HEK293 (cell line): Measurements from ENCODE around the gene MAP3K9.

Source experiments
- CTCF ChIA-PET: fragments of 350-600 bp; formaldehyde crosslinking; extraction: SDS; loops from one replicate; lab custom pipeline; 2021; ENCODE audit warnings: antibody characterized with exemption; lab: Yijun Ruan, JAX
- POLR2A ChIA-PET: fragments of 300-600 bp; formaldehyde crosslinking; extraction: SDS; loops from one replicate; lab custom pipeline; 2020; ENCODE audit warnings: antibody characterized with exemption, inconsistent platforms; lab: Yijun Ruan, JAX
- H3K27ac ChIP-seq: fragments of 200-500 bp; sonication (Bioruptor generic); 2 replicates; pipeline ENCODE4 v1.5.1; 2014; ENCODE audit warnings: low read depth, low read length, control low read depth, inconsistent platforms; ENCODE audit errors: extremely low read depth
- H3K36me3 ChIP-seq, 2 experiments: fragments of 200-500 bp in 1 of 2; sonication (Bioruptor generic) in 1 of 2; 1 replicate in 1 of 2; 2 replicates in 1 of 2; pipeline ENCODE4 v1.5.1; 2014 to 2017; ENCODE audit warnings: inconsistent platforms in 2 of 2, low read length in 2 of 2; ENCODE audit not compliant: control insufficient read depth in 2 of 2, insufficient read depth in 1 of 2
- H3K4me1 ChIP-seq: fragments of 200-500 bp; sonication (Bioruptor generic); 2 replicates; pipeline ENCODE4 v1.5.1; 2014; ENCODE audit warnings: mild to moderate bottlenecking, low read length, inconsistent platforms; ENCODE audit not compliant: control insufficient read depth, insufficient read depth
- H3K4me3 ChIP-seq: 2 replicates; pipeline ENCODE4 v1.5.1; 2011; ENCODE audit warnings: low read depth, mild to moderate bottlenecking, control low read depth, low read length, moderate library complexity
- H3K9me3 ChIP-seq: fragments of 200-500 bp; sonication (Bioruptor generic); 2 replicates; pipeline ENCODE4 v1.5.1; 2014; ENCODE audit warnings: low read depth, low read length, inconsistent platforms; ENCODE audit not compliant: control insufficient read depth, insufficient read depth
- EGR2 ChIP-seq: fragments of 450-650 bp; formaldehyde crosslinking; IDR thresholded peaks from 2 replicates; pipeline ENCODE4 v1.5.1; 2016; ENCODE audit warnings: low read depth, missing biosample characterization, missing genetic modification characterization
- GLIS1 ChIP-seq: fragments of 450-650 bp; formaldehyde crosslinking; IDR thresholded peaks from 2 replicates; pipeline ENCODE4 v1.5.1; 2016; ENCODE audit warnings: missing biosample characterization, missing genetic modification characterization
- HOXC10 ChIP-seq: sonication (generic); formaldehyde crosslinking; IDR thresholded peaks from 2 replicates; pipeline ENCODE4 v1.8.1; 2023; ENCODE audit warnings: mild to moderate bottlenecking, missing genetic modification reagents
- PBX3 ChIP-seq: sonication (generic); formaldehyde crosslinking; IDR thresholded peaks from 2 replicates; pipeline ENCODE4 v1.8.1; 2022; ENCODE audit warnings: mild to moderate bottlenecking, moderate library complexity, missing genetic modification reagents
- RBAK ChIP-seq: fragments of 450-650 bp; formaldehyde crosslinking; IDR thresholded peaks from 2 replicates; pipeline ENCODE4 v1.5.1; 2016; ENCODE audit warnings: missing biosample characterization, missing genetic modification characterization
- REPIN1 ChIP-seq: fragments of 450-650 bp; formaldehyde crosslinking; IDR thresholded peaks from 2 replicates; pipeline ENCODE4 v1.5.1; 2017; ENCODE audit warnings: missing biosample characterization, missing genetic modification characterization, low read depth
- SALL2 ChIP-seq: fragments of 450-650 bp; formaldehyde crosslinking; IDR thresholded peaks from 2 replicates; pipeline ENCODE4 v1.5.0; 2017; ENCODE audit warnings: missing biosample characterization, mild to moderate bottlenecking, missing genetic modification characterization, borderline replicate concordance
- SCRT2 ChIP-seq: fragments of 450-650 bp; formaldehyde crosslinking; IDR thresholded peaks from 2 replicates; pipeline ENCODE4 v1.5.1; 2016; ENCODE audit warnings: missing biosample characterization, missing genetic modification characterization
- SETDB1 ChIP-seq: IDR thresholded peaks from one replicate; pipeline ENCODE4 v1.6.1; 2017; ENCODE audit warnings: mild to moderate bottlenecking, low read length, moderate library complexity, mixed read lengths; ENCODE audit not compliant: insufficient read length
- ZBTB11 ChIP-seq: fragments of 450-650 bp; formaldehyde crosslinking; conservative IDR thresholded peaks from 2 replicates; pipeline ENCODE4 v1.5.1; 2016; ENCODE audit warnings: low read depth, missing biosample characterization, missing genetic modification characterization
- ZFHX2 ChIP-seq: fragments of 450-650 bp; formaldehyde crosslinking; conservative IDR thresholded peaks from 2 replicates; pipeline ENCODE4 v1.5.1; 2016; ENCODE audit warnings: missing biosample characterization, missing genetic modification characterization
- ZIC2 ChIP-seq: fragments of 450-650 bp; formaldehyde crosslinking; IDR thresholded peaks from 2 replicates; pipeline ENCODE4 v1.5.1; 2016; ENCODE audit warnings: missing biosample characterization, missing genetic modification characterization
- ZNF148 ChIP-seq: fragments of 450-650 bp; formaldehyde crosslinking; IDR thresholded peaks from 2 replicates; pipeline ENCODE4 v1.5.0; 2017; ENCODE audit warnings: missing biosample characterization, missing genetic modification characterization, borderline replicate concordance
- ZNF174 ChIP-seq: fragments of 450-650 bp; formaldehyde crosslinking; IDR thresholded peaks from 2 replicates; pipeline ENCODE4 v1.5.0; 2017; ENCODE audit warnings: missing biosample characterization, mild to moderate bottlenecking, missing genetic modification characterization
- ZNF311 ChIP-seq: fragments of 450-650 bp; formaldehyde crosslinking; IDR thresholded peaks from 2 replicates; pipeline ENCODE4 v1.5.1; 2017; ENCODE audit warnings: missing biosample characterization, missing genetic modification characterization, borderline replicate concordance
- ZNF398 ChIP-seq: fragments of 450-650 bp; formaldehyde crosslinking; IDR thresholded peaks from 2 replicates; pipeline ENCODE4 v1.5.1; 2017; ENCODE audit warnings: missing biosample characterization, missing genetic modification characterization
- ZNF473 ChIP-seq: fragments of 450-650 bp; formaldehyde crosslinking; IDR thresholded peaks from 2 replicates; pipeline ENCODE4 v1.5.1; 2017; ENCODE audit warnings: missing biosample characterization, missing genetic modification characterization
- ZNF639 ChIP-seq: fragments of 450-650 bp; formaldehyde crosslinking; IDR thresholded peaks from 2 replicates; pipeline ENCODE4 v1.5.1; 2016; ENCODE audit warnings: missing biosample characterization, missing genetic modification characterization
- ZNF747 ChIP-seq: fragments of 450-650 bp; formaldehyde crosslinking; IDR thresholded peaks from 2 replicates; pipeline ENCODE4 v1.5.1; 2016; ENCODE audit warnings: missing biosample characterization, missing genetic modification characterization

The MAP3K9 gene

GRCh38 chr14:70708717-70709570 lies 100.4 kb downstream of the MAP3K9 start (continued):
- TF ChIP-seq ZNF311 (tag by site-specific recombination) (no peak), PBX3 (CRISPR knock-in tag) (no peak), RBAK (tag by site-specific recombination) (no peak), ZNF148 (no peak), REPIN1 (no peak), ZNF473 (no peak)

- Histone ChIP-seq H3K27ac (no peak overlapping the region), H3K9me3 (no peaks in the 10 kb centered on the region), H3K4me1 (no peaks in the 10 kb centered on the region), H3K4me3 (no peak overlapping the region), H3K36me3 (no peaks in the 10 kb centered on the region)
- ChIA-PET CTCF (interaction anchor here (0.8 kb wide), 1 partner anchor 110 kb away, joined by 3 read pairs; no protein-coding TSS in a partner anchor), POLR2A (interaction anchor here (0.5 kb wide), 1 partner anchor 78 kb away, joined by 3 read pairs; no protein-coding TSS in a partner anchor)
- TF ChIP-seq SALL2 (no peak), ZIC2 (tag by site-specific recombination) (peak; percentile 66), GLIS1 (tag by site-specific recombination) (peak; percentile 70), ZNF398 (tag by site-specific recombination) (0 out of 2 replicates have a peak, but pooled peaks have one; percentile 16), ZFHX2 (tag by site-specific recombination) (peak; percentile 85), EGR2 (tag by site-specific recombination) (peak; percentile 78), SETDB1 (no peak)
Measured at GRCh38 chr14:70707138-70708038, 101.9 kb downstream of the MAP3K9 start.

GRCh38 chr14:70706177-70706576 lies 103.1 kb downstream of the MAP3K9 start:
- no peak overlapping the region for H3K27ac ChIP-seq
- ChIA-PET POLR2A (no interaction called here), CTCF (interaction anchor here (1.1 kb wide), 1 partner anchor 9 kb away, joined by 3 read pairs; no protein-coding TSS in a partner anchor)
- no peaks in the 10 kb centered on the region for H3K9me3 ChIP-seq
- no peak overlapping the region for H3K4me3 ChIP-seq
- no peaks in the 10 kb centered on the region for H3K36me3 ChIP-seq
- H3K4me1 ChIP-seq, result no peaks in the 10 kb centered on the region
- TF ChIP-seq SALL2 (no peak), ZNF174 (tag by site-specific recombination) (no peak), ZNF747 (tag by site-specific recombination) (no peak), ZNF639 (tag by site-specific recombination) (no peak), ZBTB11 (tag by site-specific recombination) (no peak), HOXC10 (CRISPR knock-in tag) (no peak), SCRT2 (tag by site-specific recombination) (no peak)
